HTERT RPE-1 (cell line): Measurements from ENCODE around the gene FMO4.
"Not testable (repeated sequence)": the region's sequence is repeated elsewhere in the genome, so short reads cannot be mapped to it uniquely, and the experiment has no call there.

Experiments
- in situ Hi-C: fragments of 300-500 bp; cut with MboI; formaldehyde crosslinking; loops from 4 replicates; pipeline ENCODE4 v1.14.3; 2020; ENCODE audit warnings: low sequenced_read_pairs

FMO4 gene

DNA sequence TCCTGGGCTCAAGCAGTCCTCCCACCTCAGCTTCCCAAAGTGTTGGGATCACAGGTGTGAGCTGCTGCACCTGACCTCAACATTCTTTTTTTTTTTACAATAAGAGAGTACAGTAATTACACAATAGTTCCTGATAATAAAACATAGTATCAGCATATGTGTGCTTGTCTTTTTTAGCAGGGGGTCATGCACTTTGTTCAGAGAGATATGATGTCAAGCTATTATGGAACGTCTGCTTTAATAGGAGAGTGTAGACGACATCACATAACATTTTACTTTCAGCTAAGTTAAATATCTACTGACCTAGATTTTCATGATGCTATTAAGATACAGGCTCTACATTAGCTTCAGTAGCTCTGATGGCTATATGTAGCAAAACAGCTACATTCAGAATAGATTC is 70.5 kb downstream of the FMO4 start:
- in situ Hi-C loops: no loop called here

DNA sequence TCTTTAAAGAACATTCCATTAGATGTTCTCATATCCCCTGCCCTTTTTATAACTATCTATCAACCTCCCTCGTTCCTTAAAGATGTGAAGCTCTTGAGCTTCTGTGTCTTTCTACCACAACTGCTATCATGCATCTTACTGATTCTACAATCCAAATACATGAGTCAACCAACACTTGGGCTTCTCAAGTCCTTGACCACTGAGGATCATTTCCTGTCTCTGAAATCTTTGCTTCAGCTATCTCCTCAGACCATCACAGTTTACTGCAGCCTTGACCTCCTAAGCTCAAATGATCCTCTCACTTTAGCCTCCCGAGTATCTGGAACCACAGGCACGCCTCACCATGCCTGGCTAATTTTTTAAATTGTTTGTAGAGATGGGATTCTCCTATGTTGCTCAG is 75.2 kb downstream of the FMO4 start:
- in situ Hi-C loops: no loop called here

DNA sequence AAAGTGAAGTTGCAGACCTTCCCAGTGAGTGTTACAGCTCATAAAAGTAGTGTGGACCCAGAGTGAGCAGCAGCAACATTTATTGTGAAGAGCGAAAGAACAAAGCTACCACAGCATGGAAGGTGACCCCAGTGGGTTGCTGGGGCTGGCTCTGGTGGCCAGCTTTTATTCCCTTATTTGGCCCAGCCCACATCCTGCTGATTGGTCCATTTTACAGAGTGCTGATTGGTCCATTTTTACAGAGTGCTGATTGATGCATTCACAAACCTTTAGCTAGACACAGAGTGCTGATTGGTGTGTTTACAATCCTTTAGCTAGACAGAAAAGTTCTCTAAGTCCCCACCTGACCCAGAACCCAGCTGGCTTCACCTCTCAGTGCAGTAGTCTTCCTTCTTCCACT is 76.8 kb downstream of the FMO4 start:
- in situ Hi-C loops: not testable (repeated sequence)
